Sigmoid colon (tissue), 7 donors: Measurements from ENCODE around the gene ZNF319. TPM values are rescaled to one million over a fixed set of nuclear protein-coding genes. Genes with fewer than 3 reads are reported as not detected.
A peak's percentile ranks its signal among the peaks of the same experiment; 100 is the strongest.

Experiments used
- DNase-seq: peaks from one replicate; pipeline ENCODE4 v3.0.0-alpha.2; 2019
- H3K27ac ChIP-seq, 4 donors: fragments of 200-600 bp; sonication (generic); one replicate each; pipeline ENCODE4 v1.5.1; 2016 to 2019; ENCODE audit warnings: mild to moderate bottlenecking in 1 of 4
- H3K27me3 ChIP-seq, 3 donors: fragments of 200-600 bp; sonication (generic); one replicate each; pipeline ENCODE4 v1.5.1; 2019; ENCODE audit warnings: mild to moderate bottlenecking in 1 of 3
- H3K36me3 ChIP-seq, 4 donors: fragments of 200-600 bp; sonication (generic); one replicate each; pipeline ENCODE4 v1.5.1; 2016 to 2019
- H3K4me1 ChIP-seq, 4 donors: fragments of 200-600 bp; sonication (generic); one replicate each; pipeline ENCODE4 v1.5.1; 2017 to 2019
- H3K4me3 ChIP-seq, 4 donors: fragments of 200-600 bp; sonication (generic); one replicate each; pipeline ENCODE4 v1.5.1; 2017 to 2019; ENCODE audit warnings: mild to moderate bottlenecking in 2 of 4, moderate library complexity in 1 of 4
- H3K9me3 ChIP-seq, 4 donors: fragments of 200-600 bp in 3 of 4; sonication (generic) in 3 of 4; one replicate each; pipeline versions ENCODE4 v1.5.1 to v1.6.1; 2013 to 2019
- EP300 ChIP-seq, 4 donors: sonication (generic); formaldehyde crosslinking; IDR thresholded peaks; one replicate each; pipeline ENCODE4 v1.6.1; 2017; ENCODE audit warnings: antibody characterized with exemption in 4 of 4
- POLR2A ChIP-seq, 2 donors: fragments of 450-650 bp; IDR thresholded peaks; one replicate each; pipeline ENCODE4 v1.6.1; 2016; ENCODE audit warnings: antibody characterized with exemption in 2 of 2, mild to moderate bottlenecking in 2 of 2, moderate library complexity in 2 of 2
- POLR2AphosphoS5 ChIP-seq, 4 donors: sonication (generic); formaldehyde crosslinking; IDR thresholded peaks; one replicate each; pipeline ENCODE4 v1.6.1; 2017; ENCODE audit warnings: antibody characterized with exemption in 4 of 4
- WGBS, 2 donors: extraction: QIAGEN DNeasy Blood & Tissue Kit; methylation state at CpG; one replicate each; pipeline ENCODE4 v1.1.7; 2013; 5-methylcytosine and 5-hydroxymethylcytosine counted together
- intact Hi-C: fragments of 100-400 bp; cut with DNase I; formaldehyde crosslinking; loops from one replicate; pipeline ENCODE4 v1.15.1; 2023
- polyA plus RNA-seq, 3 donors: library from polyadenylated mRNA; stranded (reverse); fragments of 200-250 nt; gene quantifications; one replicate each; pipeline ENCODE4 v1.2.3, GENCODE V29; 2013
- total RNA-seq, 4 donors: library from RNA; depleted of rRNA; stranded (reverse); fragments of >200 nt; gene quantifications; one replicate each; pipeline ENCODE4 v1.1.0, GENCODE V29; 2016
- TF ChIP-seq, protein P1 (sequence below), 4 experiments: fragments of 450-650 bp in 3 of 4; fragments of 200-600 bp in 1 of 4; IDR thresholded peaks; one replicate each; pipeline ENCODE4 v1.5.1; 2016 to 2019; ENCODE audit warnings: antibody characterized with exemption in 4 of 4, mild to moderate bottlenecking in 3 of 4, moderate library complexity in 2 of 4
- donor health status: healthy with polysubstance abuse.
- donor health status: Bipolar disorder and iron deficiency.
- donor health status: healthy.

ZNF319 gene
- total and polyA plus RNA-seq, 7 donors, result 1.2 to 5.7 (median 4.8) TPM

DNA sequence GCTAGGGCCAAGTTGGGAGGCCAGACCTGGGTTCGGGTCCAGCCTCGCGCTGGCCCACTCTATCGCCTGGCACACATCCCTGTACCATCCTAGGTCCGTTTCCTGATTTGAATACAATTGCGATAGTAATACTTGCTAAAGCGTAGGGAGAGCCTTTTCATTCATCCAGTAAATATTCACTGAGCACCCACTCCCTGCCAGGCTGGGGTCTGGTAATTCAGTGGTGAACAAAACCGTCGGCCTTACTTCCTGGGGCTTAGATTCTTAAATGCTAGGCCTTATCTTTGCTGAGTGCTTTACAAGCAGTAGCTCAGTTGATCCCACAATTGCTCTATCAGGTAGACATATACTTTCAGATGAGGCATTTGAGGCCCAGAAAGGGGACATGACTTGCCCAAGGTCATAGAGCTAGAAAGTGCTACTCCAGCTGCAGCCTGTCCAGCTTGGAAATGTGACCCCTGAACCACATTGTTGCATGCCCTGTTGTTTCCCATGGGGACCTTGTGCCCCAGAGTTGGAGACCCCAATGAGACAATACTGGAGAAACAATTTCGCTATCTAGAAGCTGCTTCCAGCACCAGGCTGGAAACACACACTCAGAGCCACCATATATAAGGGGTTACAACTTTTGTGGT, 1.4 kb upstream of the ZNF319 start:
- 26 to 49% methylated on average over 10 of the region's 10 CpGs for WGBS, 2 donors
- peak overlapping the region; percentile 93 to 98 (median 96) for H3K27ac ChIP-seq
- no peaks in the 10 kb centered on the region for H3K27me3 ChIP-seq
- intact Hi-C loops, result loop anchor here (2.0 to 10.0 kb wide), 5 partner anchors 103 to 547 kb away; partner anchors contain the start of genes CCDC102A, KATNB1 and KIFC3
- no peaks in the 10 kb centered on the region for H3K9me3 ChIP-seq
- peaks cover 0 to 45% (median 30%) of the 10 kb centered on the region in 4 donors for H3K4me1 ChIP-seq
- peaks cover 0 to 39% (median 14%) of the 10 kb centered on the region in 4 donors for H3K36me3 ChIP-seq
- H3K4me3 ChIP-seq, result peak overlapping the region; percentile 48 to 91 (median 82)
- TF ChIP-seq POLR2AphosphoS5 (IDR thresholded peaks at IDR 0.05), result no peak
- TF ChIP-seq, protein P1, sequence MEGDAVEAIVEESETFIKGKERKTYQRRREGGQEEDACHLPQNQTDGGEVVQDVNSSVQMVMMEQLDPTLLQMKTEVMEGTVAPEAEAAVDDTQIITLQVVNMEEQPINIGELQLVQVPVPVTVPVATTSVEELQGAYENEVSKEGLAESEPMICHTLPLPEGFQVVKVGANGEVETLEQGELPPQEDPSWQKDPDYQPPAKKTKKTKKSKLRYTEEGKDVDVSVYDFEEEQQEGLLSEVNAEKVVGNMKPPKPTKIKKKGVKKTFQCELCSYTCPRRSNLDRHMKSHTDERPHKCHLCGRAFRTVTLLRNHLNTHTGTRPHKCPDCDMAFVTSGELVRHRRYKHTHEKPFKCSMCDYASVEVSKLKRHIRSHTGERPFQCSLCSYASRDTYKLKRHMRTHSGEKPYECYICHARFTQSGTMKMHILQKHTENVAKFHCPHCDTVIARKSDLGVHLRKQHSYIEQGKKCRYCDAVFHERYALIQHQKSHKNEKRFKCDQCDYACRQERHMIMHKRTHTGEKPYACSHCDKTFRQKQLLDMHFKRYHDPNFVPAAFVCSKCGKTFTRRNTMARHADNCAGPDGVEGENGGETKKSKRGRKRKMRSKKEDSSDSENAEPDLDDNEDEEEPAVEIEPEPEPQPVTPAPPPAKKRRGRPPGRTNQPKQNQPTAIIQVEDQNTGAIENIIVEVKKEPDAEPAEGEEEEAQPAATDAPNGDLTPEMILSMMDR (IDR thresholded peaks at IDR 0.05), result no peak
- TF ChIP-seq POLR2A (IDR thresholded peaks at IDR 0.05), result no peak
- TF ChIP-seq EP300 (IDR thresholded peaks at IDR 0.05), result no peak
- no peak for DNase-seq

DNA sequence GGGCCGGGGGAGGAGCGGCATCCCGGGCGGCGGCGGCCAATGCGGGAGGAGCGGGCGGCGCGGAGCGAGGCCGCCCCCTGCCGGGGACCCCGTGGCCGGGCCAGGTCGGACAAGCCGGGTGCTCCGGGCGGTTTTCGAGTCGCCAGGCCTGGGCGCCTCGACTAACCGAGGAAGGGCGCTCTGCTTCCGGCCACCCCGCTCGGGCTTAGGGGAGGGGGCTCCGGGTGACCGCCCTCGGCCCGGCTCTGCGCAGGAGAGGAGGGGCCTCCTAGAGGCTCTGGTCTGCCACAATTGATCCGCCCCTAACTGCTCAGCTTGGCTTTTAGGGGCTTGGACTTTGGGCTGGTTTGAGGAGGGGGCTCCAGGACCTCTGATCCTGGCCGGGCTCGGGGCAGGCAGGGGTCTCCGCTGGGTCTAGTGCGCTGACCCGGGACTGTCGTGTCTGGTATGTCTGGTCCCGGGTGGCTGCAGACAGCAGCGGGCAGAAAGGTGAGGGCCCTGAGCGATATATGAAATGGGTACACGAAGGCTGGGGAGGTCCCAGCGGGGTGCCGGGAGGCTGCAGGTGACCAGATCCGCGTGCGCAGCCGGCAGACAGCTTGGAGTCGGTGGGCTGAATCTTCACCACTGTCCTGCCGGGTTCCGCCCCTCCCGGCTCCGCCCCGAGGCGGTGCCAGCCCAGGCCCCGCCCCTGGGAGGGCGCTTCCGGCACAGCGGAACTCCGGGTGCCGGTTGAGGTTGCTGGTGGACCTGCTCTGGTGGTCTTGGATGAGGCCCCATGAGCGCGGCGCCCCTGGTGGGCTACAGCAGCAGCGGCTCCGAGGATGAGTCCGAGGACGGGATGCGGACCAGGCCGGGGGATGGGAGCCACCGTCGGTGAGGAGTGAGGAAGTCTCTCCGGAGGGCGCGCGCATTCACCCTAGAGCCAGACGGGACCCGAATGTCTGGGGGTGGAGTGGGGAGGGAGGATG, 519 bp upstream of the ZNF319 start, which contains the start of gene USB1:
Gene USB1, plus strand, starts transcription at position 702 of the 971 bp plus-strand sequence. Its CDS starts 77 bp downstream, at position 779.
- WGBS, 2 donors, result 1% methylated on average over 81 of the region's 81 CpGs
- peak within 1 kb of the TSS; percentile 93 to 98 (median 96) for H3K27ac ChIP-seq
- H3K4me3 ChIP-seq, result peak within 1 kb of the TSS; percentile 48 to 91 (median 82)
- peaks cover 0 to 45% (median 30%) of the 10 kb centered on the region in 4 donors for H3K4me1 ChIP-seq
- H3K36me3 ChIP-seq, result peaks cover 5 to 43% (median 21%) of the 10 kb centered on the region in 4 donors
- H3K27me3 ChIP-seq, result no peaks in the 10 kb centered on the region
- H3K9me3 ChIP-seq, result no peaks in the 10 kb centered on the region
- peak; percentile 92 for DNase-seq
- intact Hi-C loops, result loop anchor here (2.0 to 10.0 kb wide), 5 partner anchors 102 to 546 kb away; partner anchors contain the start of genes CCDC102A, KATNB1 and KIFC3
- TF ChIP-seq POLR2A (IDR thresholded peaks at IDR 0.05), result peak; percentile 69 to 79
- TF ChIP-seq, protein P1 (IDR thresholded peaks at IDR 0.05), result peak in 3 of 4 experiments; percentile 22 to 63 (median 58)
- peak; percentile 80 to 89 (median 86) for TF ChIP-seq POLR2AphosphoS5 (IDR thresholded peaks at IDR 0.05)
- no peak for TF ChIP-seq EP300 (IDR thresholded peaks at IDR 0.05)

DNA sequence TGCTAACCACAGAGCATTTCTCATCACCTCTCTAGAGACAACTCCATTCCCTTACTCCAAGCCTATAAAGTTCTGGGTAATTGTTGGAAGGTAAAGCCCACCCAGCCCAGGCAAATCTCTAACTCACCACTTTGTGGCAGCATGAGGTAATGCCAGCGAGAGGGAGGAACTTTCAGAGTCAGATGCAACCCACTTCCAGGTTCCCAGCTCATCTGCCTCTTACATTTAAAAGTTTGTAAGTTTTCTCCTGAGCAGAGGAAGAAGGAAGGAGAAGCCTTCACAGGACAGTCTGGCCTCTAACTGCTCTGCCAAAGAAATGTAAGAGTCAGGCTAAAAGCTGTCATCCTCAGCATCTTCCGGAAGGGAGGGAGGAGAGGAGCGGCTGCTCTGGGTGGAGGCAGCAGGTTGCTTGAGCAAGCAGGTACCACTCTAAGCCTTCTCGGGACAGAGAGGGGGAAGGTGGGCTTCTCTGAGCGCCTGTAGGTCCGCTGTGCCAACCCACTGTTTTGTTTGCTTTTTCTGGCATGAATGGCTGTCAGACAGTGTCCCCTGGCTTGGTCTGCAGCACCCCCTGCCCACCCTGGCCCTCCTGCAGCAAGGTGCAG, 1.0 kb downstream of the ZNF319 start:
- Histone ChIP-seq H3K4me1 (peaks cover 0 to 51% (median 28%) of the 10 kb centered on the region in 4 donors), H3K36me3 (peaks cover 7 to 54% (median 23%) of the 10 kb centered on the region in 4 donors), H3K27ac (peak overlapping the region; percentile 93 to 98 (median 96)), H3K4me3 (peak overlapping the region; percentile 48 to 91 (median 82)), H3K27me3 (no peaks in the 10 kb centered on the region), H3K9me3 (no peaks in the 10 kb centered on the region)
- 15 to 22% methylated on average over 6 of the region's 6 CpGs for WGBS, 2 donors
- no peak for DNase-seq
- intact Hi-C loops, result no loop called here
- TF ChIP-seq, protein P1 (IDR thresholded peaks at IDR 0.05), result no peak
- TF ChIP-seq POLR2A (IDR thresholded peaks at IDR 0.05) (no peak), POLR2AphosphoS5 (IDR thresholded peaks at IDR 0.05) (no peak), EP300 (IDR thresholded peaks at IDR 0.05) (no peak)

DNA sequence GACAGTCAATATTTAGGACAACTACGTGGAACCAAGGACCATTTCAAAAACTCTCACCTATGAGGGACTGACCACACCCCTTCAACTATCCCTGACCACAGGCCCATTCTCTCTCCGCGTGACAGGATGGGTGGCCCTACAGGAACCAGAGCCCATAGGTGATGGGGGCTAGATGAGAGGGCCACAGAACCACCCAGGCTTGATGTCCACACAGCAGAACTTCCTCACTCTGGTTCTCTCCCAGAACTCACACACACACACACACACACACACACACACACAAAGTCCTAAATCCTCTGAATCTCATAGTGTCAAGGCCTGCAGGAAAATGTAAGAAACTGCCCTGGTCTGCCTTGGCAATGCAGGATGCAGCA, 1.5 kb downstream of the ZNF319 start:
- H3K4me3 ChIP-seq, result peak overlapping the region in 1 of 4 donors; percentile 74
- intact Hi-C loops, result no loop called here
- 85% methylated on average over 3 of the region's 3 CpGs for WGBS, 2 donors
- peaks cover 0 to 53% (median 28%) of the 10 kb centered on the region in 4 donors for H3K4me1 ChIP-seq
- no peak for TF ChIP-seq POLR2AphosphoS5 (IDR thresholded peaks at IDR 0.05)
- TF ChIP-seq, protein P1 (IDR thresholded peaks at IDR 0.05), result no peak
- no peak for TF ChIP-seq POLR2A (IDR thresholded peaks at IDR 0.05)
- TF ChIP-seq EP300 (IDR thresholded peaks at IDR 0.05), result no peak
- DNase-seq, result no peak
- peaks cover 7 to 54% (median 28%) of the 10 kb centered on the region in 4 donors for H3K36me3 ChIP-seq
- peak overlapping the region; percentile 19 to 98 (median 96) for H3K27ac ChIP-seq
- no peaks in the 10 kb centered on the region for H3K9me3 ChIP-seq
- H3K27me3 ChIP-seq, result no peaks in the 10 kb centered on the region
